NCI-H1417 (cell line): ENCODE results near the gene RFX2.
A peak's percentile ranks its signal among the peaks of the same experiment; 100 is the strongest.
"Not testable (repeated sequence)": the region's sequence is repeated elsewhere in the genome, so short reads cannot be mapped to it uniquely, and the experiment has no call there.

Source experiments
- DNase-seq, 3 experiments: peaks; one replicate each; lab custom pipeline; 2025; lab: John Stamatoyannopoulos, UW

RFX2 gene

DNA sequence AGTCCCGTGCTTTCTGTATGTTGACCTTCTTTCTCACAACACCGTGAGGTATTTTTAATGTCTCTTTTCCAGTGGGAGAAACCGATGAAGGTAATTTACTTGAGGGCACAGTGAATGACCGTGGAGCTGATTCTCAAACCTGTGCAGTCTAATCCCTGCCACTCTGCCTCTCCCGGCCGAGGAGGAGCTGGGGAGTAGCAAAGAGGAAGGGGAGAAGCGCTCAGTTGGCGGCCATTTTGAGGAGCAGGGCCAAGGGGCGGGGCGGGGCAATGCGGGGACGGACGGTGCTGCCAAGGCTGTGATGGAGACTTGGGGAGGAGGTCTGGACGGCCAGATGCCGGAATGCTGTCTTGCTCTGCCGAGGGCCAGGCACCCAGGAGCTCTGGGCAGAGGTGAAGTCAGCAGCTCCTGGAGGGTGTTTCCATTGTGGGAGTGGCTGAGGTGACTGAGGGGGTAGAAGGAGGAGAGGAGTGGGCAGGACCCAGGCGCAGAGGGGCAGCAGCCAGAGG is 120.0 kb downstream of the RFX2 start:
- no peak for DNase-seq

DNA sequence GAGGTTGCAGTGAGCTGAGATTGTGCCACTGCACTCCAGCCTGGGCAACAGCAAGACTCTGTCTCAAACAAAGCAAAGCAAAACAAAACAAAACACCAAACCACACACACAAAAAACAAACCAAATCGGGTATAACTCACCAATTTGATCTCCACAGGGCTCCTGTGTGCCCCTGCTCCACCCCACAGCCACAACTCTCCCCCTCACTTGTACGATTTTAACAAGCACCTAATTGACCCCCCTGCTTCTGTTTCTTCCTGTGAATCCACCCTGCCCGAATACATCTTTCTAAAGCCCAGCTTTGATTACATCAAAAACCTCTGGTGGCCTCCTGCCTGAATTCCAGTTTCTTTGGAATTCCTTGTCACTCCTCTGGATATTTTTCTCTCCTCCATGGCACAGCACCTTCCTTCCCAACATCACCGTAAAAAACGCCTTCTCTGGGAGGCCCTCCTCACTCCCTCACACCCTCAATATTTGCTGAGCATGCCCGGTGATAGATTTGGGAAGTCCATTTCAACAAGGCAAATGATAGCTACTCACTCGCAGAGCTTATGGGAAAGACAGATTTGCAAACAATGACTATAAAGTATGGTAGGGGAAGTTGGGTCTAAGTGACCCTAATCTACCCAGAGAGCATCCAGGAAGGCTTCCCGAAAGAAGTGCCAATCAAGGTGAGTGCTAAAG is 120.8 kb downstream of the RFX2 start:
- no peak for DNase-seq

DNA sequence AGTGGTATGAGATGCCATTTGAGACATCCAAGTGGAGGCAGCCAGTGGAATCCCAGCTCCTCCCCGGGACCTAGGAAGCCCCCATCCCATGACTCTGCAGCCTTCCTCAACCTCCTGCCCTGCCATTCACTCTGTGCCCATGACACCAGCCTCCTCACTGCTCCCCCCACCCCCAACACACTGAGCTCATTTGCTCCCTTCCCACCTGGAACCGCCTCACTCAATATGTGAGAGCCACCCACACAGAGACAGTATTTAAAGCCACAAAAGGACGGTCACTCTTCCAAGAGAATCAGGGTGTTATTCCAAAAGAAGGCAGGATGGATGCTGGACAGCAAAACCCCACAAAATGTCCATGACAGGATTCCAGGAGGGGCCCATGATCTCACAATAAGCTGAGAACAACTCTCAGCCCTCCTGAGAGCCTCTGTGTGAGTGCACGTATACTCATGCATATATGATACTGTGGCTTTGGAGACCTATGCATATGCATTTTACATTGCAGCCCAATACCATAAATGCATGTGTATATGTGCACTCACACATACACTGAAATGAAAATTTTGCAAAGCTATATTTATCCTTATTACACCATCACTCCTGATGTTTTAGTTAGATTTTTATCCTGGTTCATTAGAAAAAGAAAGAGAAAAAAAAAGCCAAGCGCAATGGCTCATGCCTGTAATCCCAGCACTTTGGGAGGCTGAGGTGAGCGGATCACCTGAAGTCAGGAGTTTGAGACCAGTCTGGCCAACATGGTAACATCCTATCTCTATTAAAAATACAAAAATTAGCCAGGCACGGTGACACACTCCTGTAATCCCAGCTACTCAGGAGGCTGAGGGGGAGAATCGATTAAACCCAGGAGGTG is 121.5 kb downstream of the RFX2 start:
- DNase-seq, result no peak

DNA sequence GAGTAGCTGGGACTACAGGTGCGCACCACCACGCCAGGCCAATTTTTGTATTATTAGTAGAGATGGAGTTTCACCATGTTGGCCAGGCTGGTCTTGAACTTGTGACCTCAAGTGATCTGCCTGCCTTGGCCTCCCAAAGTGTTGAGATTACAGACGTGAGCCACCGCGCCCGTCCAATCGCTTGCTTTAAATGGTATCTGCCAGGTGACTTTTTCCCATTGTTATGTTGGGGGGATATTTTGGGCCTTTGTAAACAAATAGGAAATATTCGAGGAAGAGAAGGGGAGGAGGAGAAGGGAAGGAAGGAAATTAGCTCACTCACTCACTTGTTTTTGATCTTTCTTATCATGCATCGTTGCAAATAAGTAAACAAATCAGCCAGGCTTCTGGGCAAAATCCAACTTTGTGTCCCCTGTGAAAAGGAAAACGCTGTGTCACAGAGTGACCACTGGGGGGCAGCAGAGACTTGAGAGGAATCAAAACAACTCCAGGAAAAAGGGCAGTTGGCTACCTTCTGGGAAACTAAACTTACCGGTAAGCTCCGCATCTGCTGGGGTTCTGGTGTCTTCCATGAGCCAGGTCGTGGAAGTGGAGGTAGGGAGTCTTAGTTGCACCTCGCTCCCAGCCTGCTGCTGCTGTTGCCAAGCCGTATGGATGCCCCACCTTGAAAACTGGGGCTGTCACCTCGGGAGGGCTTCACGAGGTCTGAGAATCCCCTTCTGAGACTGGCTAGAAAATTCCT is 123.1 kb downstream of the RFX2 start:
- DNase-seq, result peak; percentile 62 to 91 (median 65)

DNA sequence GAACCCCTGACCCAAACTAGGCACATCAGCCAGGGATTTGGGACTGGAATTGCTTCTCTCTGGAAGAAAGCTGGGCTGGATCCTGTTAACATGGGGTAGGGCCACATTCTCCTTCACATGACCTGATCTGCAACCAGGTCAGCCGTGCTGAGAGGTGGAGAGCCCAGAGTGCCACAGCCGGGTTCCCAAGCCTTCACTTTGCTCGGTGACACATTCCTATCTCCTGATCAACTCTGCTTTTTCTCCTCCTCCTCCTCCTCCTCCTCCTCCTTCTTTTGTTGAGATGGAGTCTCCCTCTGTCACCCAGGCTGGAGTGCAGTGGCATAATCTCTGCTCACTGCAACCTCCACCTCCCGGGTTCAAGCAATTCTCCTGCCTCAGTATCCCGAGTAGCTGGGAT is 124.5 kb downstream of the RFX2 start:
- not testable (repeated sequence) for DNase-seq

DNA sequence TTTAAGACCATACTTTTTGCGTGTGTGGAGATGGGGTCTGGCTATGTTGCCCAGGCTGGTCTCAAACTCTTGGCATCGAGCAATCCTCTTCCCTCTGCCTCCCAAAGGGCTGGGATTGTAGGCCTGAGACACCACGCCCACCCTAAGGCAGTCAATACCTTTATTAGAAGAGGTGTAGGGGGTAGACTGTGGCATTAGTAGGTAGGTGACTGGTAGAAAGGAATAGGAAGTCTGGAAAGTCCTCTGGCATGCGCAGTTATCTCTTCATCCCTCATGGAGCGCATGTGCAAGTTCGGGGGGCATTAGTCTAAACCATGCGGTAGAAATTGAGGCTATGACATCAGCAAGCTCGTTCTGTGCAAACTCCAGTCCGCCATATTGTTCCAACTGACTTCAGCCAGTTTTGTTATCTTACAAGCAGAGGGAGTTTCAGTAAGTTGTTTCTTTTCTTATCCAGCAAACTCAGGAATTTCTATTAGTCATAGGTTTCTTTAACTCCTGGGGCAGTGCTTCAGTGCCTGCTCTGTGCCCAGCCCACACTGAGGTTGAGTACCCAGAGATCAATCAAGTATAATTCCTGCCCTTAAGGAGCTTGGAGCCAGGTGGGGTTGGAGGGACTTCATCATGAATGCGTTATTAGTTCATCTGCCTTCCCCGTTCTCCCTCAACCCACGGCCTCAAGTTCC is 125.1 kb downstream of the RFX2 start:
- DNase-seq, result no peak

DNA sequence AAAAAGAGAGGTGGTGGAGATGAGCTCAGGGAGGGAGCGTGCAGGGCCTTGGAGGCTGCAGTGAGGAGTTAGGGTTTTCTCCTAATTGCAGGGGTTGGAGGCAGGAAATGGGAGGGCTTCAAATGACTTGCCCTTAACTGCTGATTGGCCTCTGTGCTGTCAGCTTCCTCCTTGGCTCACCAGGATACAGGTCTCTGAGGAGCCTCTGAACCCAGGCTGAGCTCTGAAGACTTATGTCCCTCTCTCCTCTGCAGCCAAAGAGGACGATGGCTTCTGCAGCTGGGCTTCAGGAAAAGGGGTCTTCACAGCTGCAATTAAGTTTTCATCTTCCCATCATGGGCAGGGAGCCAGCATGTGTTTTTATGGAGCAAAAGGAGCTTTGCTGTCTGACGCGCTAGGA is 125.7 kb downstream of the RFX2 start:
- no peak for DNase-seq

DNA sequence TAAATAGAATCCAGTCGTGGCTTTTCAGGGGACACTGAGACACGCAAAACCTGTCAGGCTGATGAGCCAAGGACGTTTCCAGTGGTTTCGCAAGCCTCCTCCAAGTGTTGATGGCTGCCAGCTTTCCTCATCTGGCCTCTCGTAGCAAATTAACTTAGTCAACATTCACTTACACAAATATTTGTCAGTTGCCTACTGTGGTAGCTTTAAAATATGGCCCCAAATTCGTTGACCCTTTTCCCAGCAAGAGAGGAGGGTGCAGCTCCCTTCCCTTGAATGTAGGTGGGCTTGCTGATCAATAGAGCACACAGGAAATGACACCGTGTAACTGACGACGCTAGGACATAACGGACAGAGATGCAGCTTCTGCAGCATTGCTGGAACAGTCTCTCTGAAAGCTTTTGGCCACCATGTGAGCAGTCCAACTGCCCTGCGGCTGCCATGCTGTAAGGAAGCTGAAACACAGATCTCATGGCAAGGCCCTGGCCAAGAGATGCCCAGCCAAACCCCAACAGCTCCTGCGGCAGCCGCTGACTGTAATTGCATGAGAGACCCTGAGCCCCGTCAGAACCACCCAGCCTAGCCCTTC is 126.8 kb downstream of the RFX2 start:
- no peak for DNase-seq

DNA sequence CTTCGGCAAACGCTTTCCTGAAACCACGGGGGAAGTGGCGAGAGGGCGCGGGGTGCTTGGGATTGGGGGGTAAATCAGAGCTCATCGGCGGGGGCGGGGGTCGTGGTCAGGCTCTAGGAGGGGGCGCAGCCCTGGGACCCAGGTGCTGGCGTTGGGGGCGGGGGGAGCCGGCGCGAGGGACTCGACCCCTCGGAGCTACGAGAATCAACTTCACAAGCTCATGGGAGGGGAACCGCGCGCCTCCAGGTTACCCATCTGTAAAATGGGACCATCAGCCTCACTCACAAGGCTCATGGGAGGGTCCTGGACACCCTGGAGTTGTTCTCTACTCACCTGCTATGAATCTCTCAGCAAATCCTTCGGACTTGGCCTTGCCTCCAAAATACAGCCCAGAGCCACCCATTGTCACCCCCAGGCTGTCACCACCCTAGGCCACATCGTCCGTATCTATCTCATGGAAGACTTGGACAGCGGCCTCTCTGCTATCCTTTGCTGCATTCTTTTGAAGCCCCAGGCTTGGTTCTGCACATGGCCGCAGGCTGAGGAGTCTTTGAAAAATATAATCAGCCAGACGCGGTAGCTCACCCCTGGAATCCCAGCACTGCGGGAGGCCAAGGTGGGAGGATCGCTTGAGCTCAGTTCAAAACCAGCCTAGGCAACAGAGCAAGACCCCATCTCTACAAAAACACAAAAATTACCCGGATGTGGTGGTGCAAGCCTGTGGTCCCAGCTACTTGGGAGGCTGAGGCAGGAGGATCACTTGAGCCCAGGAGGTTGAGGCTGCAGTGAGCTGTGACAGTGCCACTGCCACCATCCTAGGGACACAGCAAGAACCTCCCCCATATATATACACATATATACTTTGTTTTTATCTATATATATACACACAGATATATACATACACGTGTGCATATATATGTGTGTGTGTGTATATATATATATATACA is 131.4 kb downstream of the RFX2 start:
- peak in 1 of 3 experiments; percentile 55 for DNase-seq

DNA sequence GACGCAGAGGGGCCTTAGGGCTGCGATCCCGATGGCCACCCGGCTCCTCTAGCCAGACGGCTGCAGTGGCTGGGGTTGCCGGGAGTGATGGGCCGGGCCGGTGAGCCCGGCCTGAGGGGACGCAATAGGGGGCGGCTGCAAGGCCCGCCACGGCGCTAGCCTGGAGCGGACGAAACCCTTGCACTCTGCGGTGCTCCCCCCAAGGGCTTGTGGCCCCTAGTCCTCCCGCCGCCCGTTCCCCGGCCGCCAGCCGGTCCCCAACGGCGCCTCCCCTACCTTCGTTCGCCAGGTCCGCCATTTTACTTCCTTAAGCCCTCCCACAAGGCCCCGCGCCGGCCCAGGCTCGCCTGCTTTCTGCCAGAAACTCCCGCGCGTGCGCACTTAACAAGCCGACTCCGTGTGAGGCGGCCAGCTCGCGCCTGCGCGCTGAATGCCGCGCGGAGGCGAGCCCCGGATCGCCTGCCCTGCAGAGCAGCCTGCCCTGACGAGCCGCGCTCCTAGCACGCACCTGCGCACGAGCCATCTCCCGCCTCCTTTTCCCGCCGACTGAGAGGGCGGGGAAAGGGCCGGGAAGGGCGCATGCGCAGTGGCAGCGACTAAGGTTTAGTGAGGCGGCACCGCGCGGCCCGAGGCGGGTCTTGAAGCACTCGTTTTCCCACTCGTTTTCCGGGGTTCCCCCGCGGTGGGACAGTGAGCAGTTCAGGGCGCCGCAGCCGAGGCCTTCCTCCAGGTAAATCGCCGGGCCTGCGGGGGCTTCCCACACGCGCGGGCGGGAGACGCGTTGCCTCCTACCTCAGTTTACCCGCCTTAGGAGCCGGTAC is 132.3 kb downstream of the RFX2 start, which contains the start of gene RANBP3:
Gene RANBP3 (minus strand): TSS at position 356 of the 821 bp plus-strand sequence. CDS start 58 bp downstream, at position 298.
- DNase-seq, result peak; percentile 94 to 100 (median 99)

DNA sequence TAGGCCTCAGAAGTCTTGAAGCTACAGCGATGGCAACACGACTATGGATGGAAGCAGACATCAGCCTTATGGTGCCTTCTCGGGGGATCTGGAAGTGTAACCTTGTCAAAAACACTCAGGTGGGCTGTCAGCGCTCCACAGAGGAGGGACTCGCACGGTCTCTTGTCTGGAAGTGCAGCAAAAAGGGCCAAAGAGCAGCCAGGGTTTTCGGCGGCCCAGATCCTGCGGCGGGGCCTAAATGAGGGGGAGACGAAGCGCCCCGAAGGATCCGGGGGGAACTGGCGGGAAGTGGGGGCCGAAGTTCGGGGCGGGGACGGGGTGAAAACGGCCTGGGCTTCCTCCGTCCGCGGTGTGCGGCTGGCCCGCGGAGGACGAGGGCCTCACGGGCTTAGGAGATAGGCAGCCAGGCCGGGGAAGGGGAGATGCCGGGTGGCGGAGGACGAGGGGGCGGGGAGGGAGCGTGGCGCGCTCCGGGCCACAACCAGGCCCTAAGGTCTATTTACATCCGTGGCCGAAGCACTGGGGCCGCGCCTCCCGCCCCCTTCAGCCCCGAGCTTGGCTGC is 133.0 kb downstream of the RFX2 start:
- DNase-seq, result no peak

DNA sequence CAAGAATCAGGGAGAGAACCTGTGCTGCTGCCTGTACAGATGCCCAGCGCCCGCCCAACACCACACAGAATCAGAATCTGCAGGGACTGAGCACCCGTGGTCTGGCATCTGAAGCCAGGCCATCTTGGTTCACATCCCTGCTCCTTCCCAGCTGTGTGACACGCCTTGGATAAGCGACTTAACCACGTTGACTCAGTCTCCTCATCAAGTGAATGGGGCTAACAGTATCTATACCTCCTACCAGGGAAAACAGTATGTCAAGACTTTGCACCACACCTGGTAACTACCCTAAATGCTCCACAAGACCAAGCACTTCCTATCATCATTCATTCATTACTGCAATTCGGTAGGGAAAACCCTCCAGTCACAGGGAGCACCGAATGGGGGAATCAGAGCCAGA is 133.5 kb downstream of the RFX2 start:
- no peak for DNase-seq

DNA sequence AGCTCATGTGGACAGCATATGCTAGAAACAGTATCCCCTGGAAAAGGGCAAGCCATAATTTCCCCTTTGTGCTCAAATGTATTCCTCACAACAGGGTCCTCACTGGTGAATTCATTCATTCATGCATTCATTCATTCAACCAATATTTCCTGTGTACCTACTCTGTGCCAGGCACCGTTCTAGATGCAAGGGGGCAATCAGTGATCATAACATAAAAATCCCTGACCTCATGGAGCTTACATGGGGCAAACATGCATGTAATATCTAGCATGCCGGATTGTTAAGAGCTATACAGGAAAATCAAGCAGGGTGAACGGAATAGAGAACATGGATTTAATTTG is 134.9 kb downstream of the RFX2 start:
- DNase-seq, result no peak

DNA sequence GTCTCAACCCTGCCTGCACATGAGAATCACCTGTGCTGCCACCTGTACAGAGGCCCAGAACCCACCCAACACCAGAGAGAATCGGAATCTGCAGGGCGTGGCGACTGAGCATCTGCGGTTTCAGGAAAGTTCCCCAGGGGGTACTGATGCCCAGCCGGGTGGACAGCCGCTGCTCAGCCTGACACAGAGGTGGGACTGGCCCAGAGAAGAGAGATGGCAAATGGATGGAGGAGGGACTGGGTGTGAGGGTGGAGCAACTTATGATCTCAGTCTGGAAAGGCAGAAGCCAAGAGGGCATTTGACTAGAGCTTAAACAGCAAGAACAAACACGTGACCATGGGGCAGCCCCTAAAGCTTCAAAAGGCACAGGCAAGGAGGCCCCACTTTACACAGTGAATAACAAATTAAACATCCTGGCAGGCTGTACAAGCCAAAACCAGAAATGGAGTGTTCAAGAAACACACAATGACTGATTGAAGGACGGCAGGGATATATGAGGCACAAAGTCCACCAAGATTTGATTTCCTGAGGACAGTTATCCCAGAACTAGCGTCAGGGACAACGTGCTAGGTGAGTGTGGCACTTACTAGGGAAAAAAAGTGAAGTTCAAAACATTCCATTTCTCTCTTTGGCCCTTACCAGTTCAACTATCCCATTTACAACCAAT is 135.4 kb downstream of the RFX2 start:
- no peak for DNase-seq

DNA sequence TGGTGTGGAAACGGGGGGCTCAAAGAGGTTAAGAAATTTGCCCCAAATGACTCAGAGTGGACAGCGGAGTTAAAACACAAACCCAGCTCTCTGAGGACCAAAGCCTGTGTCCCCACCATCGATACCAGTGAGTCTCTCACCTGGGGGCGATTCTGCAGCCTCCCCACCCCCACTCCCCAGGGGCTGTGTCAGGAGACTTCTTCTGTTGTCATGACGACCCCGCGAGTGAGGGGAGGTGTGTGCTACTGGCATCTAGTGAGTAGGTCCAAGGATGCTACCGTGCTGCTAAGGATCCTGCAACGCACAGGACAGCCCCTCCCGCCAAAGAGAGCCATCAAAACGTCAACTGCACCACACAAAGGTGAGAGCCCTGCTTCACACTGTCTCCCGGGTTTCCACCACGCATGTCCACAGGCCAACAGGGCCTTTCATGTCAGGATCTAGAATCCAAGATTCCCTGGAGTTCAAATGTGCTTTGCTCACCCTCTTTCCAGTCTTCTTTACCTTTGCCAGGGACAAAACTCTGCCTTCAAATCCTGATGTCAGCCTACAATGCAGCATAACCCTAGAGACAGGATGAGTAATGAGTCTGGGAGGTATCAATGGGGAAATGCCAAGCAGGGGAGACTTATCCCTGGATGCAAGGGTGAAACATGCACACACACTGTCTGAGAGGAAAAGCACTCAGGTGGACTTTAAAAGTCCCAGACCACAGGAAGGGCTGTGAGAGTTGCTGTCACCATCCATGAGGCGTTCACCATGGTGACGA is 136.2 kb downstream of the RFX2 start:
- DNase-seq, result peak in 1 of 3 experiments; percentile 39

DNA sequence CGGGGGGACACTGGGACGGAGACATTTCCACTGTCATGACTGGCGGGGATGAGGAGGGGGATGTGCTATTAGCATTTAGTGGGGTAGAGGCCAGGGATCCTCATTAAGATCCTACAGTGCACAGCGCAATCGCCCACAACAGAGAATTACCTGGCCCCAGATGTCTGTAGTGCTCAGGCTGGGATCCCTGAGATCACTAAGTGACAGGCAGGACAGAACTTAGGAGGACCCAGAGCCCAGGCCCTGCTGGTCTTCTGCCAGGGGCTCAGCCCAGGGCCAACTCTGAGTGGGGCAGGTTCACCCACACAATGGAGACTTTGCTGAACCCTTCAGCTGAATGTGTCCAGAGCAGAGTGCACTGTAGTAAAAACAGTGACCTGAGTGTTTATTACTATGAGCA is 136.9 kb downstream of the RFX2 start:
- no peak for DNase-seq

DNA sequence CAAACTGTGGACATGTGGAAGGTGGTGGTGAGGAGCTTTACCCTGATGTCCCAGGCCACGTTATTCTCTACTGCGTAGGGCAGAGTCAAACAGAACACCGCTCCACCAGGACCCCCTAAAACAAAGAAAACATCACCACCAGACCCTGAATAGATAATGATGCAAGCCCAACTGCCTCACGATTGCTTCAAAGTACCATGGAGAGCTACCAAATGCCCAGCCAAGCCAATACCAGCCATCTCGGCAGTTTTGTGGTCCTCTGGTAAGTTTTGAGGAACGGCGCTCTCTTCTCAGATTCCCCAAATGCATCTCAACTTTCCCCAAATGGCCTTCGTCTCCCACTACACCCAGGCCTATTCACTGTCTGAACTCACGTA is 138.0 kb downstream of the RFX2 start:
- no peak for DNase-seq
